Vagina (tissue), 2 donors: ENCODE results near the gene ATF5. TPM values are rescaled to one million over a fixed set of nuclear protein-coding genes. Genes with fewer than 3 reads are reported as not detected.
"Not testable (repeated sequence)": the region's sequence is repeated elsewhere in the genome, so short reads cannot be mapped to it uniquely, and the experiment has no call there.

Experiments
- DNase-seq, 2 donors: peaks; one replicate each; pipeline ENCODE4 v3.0.0-alpha.2; 2017; ENCODE audit errors: extremely low spot score in 2 of 2
- H3K27ac ChIP-seq: fragments of 200-600 bp; sonication (generic); one replicate; pipeline ENCODE4 v1.5.1; 2019
- H3K27me3 ChIP-seq: fragments of 200-600 bp; sonication (generic); one replicate; pipeline ENCODE4 v1.5.1; 2019
- H3K36me3 ChIP-seq, 2 donors: fragments of 200-600 bp; sonication (generic); one replicate each; pipeline ENCODE4 v1.5.1; 2017 to 2019
- H3K4me1 ChIP-seq: fragments of 200-600 bp; sonication (generic); one replicate; pipeline ENCODE4 v1.5.1; 2019
- H3K4me3 ChIP-seq, 2 donors: fragments of 200-600 bp; sonication (generic); 1 replicate in 1 of 2; 2 replicates in 1 of 2; pipeline ENCODE4 v1.5.1; 2016 to 2019
- H3K9me3 ChIP-seq: fragments of 200-600 bp; sonication (generic); one replicate; pipeline ENCODE4 v1.5.1; 2019
- POLR2A ChIP-seq, 2 donors: fragments of 450-650 bp; IDR thresholded peaks; one replicate each; pipeline ENCODE4 v1.6.1; 2017; ENCODE audit warnings: antibody characterized with exemption in 2 of 2, mild to moderate bottlenecking in 2 of 2, moderate library complexity in 2 of 2
- POLR2AphosphoS5 ChIP-seq, 2 donors: sonication (generic); formaldehyde crosslinking; IDR thresholded peaks; one replicate each; pipeline ENCODE4 v1.9.0; 2017; ENCODE audit warnings: antibody characterized with exemption in 2 of 2, mild to moderate bottlenecking in 2 of 2, low read depth in 1 of 2; ENCODE audit not compliant: insufficient read depth in 1 of 2
- intact Hi-C: fragments of 100-400 bp; cut with DNase I; formaldehyde crosslinking; loops from one replicate; pipeline ENCODE4 v1.15.1; 2023
- total RNA-seq: library from RNA; depleted of rRNA; stranded (reverse); fragments of >200 nt; gene quantifications from one replicate; pipeline ENCODE4 v1.2.3, GENCODE V29; 2016
- TF ChIP-seq, protein P1 (sequence below), 3 experiments: fragments of 450-650 bp in 2 of 3; fragments of 200-600 bp in 1 of 3; sonication (generic) in 1 of 3; IDR thresholded peaks; one replicate each; pipeline ENCODE4 v1.5.1; 2017 to 2019; ENCODE audit warnings: antibody characterized with exemption in 3 of 3, mild to moderate bottlenecking in 2 of 3, moderate library complexity in 2 of 3

ATF5 gene
- total RNA-seq, 1 donor from 2014 or later, result 5.6 TPM

GRCh38 chr19:49959892-49960291 lies 30.9 kb downstream of the ATF5 start:
- H3K36me3 ChIP-seq, H3K9me3 ChIP-seq, H3K27me3 ChIP-seq, H3K4me1 ChIP-seq, DNase-seq, H3K4me3 ChIP-seq, intact Hi-C loops, H3K27ac ChIP-seq: not testable (repeated sequence)

- H3K4me3 ChIP-seq, result not testable (repeated sequence)
These were observed 32.0 kb downstream of the ATF5 start, which contains the start of gene SIGLEC11 for GRCh38 chr19:49960980-49961379. SIGLEC11 (minus strand) TSS chr19:49961172; CDS start chr19:49961081, 91 bp downstream.

DNA sequence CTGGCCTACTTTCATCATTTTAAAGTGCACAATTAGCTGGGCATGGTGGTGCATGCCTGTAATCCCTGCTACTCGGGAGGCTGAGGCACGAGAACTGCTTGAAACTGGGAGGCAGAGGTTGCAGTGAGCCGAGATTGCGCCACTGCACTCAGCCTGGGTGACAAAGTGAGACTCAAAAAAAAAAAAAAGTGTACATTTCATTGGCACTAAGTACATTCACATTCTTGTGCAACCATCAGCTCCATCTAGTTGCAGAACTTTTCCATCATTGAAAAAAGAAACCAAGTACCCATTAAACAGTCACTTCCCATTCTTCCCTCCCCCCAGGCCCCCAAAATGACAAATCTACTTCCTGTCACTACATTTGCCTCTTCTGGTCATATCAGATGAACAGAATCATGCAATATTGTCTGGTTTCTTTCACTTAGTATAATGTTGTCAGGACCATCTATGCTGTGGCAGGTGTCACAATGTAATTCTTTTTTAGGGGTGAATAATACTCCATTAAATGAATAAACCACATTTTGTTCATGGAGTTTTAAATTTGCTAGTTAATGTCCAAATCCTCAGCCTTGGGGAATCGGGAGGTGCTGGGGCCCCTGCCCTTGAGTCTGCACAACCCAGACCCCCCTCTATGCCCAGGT lies 39.4 kb downstream of the ATF5 start:
- no peak for DNase-seq
- no peaks in the 10 kb centered on the region for H3K9me3 ChIP-seq
- no peaks in the 10 kb centered on the region for H3K4me1 ChIP-seq
- intact Hi-C loops, result no loop called here
- no peaks in the 10 kb centered on the region for H3K36me3 ChIP-seq
- H3K4me3 ChIP-seq, result no peak overlapping the region
- H3K27ac ChIP-seq, result no peak overlapping the region
- no peaks in the 10 kb centered on the region for H3K27me3 ChIP-seq
- TF ChIP-seq POLR2A (IDR thresholded peaks at IDR 0.05) (no peak), POLR2AphosphoS5 (IDR thresholded peaks at IDR 0.05; ENCODE audit: insufficient read depth in 1 of 2, low read depth in 1 of 2) (no peak)
- TF ChIP-seq, protein P1, sequence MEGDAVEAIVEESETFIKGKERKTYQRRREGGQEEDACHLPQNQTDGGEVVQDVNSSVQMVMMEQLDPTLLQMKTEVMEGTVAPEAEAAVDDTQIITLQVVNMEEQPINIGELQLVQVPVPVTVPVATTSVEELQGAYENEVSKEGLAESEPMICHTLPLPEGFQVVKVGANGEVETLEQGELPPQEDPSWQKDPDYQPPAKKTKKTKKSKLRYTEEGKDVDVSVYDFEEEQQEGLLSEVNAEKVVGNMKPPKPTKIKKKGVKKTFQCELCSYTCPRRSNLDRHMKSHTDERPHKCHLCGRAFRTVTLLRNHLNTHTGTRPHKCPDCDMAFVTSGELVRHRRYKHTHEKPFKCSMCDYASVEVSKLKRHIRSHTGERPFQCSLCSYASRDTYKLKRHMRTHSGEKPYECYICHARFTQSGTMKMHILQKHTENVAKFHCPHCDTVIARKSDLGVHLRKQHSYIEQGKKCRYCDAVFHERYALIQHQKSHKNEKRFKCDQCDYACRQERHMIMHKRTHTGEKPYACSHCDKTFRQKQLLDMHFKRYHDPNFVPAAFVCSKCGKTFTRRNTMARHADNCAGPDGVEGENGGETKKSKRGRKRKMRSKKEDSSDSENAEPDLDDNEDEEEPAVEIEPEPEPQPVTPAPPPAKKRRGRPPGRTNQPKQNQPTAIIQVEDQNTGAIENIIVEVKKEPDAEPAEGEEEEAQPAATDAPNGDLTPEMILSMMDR (IDR thresholded peaks at IDR 0.05), result no peak

More at GRCh38 chr19:49960980-49961379, 32.0 kb downstream of the ATF5 start, which contains the start of gene SIGLEC11:
- DNase-seq, H3K36me3 ChIP-seq, H3K4me1 ChIP-seq, intact Hi-C loops, H3K27me3 ChIP-seq, H3K27ac ChIP-seq, H3K9me3 ChIP-seq: not testable (repeated sequence)

DNA sequence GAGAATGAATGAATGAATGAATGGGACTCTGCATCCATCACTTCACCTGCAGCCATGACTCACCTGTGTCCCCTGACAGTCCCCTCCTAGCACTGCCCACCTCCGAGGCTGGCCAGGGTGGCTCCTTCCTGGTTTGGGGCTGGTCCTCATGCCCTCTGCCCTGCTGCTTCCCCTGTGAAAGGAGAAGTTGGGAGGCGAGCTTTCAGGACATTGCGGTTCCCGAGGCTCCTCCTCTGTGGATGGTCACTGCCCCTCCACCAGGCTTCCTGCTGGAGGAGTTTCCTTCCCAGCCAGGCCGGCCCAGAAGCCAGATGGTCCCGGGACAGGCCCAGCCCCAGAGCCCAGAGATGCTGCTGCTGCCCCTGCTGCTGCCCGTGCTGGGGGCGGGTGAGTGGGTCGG lies 40.4 kb downstream of the ATF5 start:
- DNase-seq, H3K9me3 ChIP-seq, H3K27me3 ChIP-seq, intact Hi-C loops, H3K4me3 ChIP-seq, H3K27ac ChIP-seq, H3K4me1 ChIP-seq, H3K36me3 ChIP-seq: not testable (repeated sequence)

DNA sequence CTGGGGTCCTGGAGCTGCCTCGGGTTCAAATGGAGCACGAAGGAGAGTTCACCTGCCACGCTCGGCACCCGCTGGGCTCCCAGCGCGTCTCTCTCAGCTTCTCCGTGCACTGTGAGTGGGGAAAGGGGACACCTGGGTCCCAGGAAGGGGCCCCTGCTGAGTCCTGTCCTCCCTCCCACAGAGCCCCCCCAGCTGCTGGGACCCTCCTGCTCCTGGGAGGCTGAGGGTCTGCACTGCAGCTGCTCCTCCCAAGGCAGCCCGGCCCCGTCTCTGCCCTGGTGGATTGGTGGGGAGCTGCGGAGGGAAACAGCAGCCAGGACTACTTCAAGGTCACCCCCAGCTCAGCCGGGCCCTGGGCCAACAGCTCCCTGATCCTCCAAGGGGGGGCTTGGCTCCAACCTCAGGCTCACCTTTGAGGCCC lies 43.0 kb downstream of the ATF5 start:
- H3K4me3 ChIP-seq, result no peak overlapping the region
- H3K27me3 ChIP-seq, result no peaks in the 10 kb centered on the region
- H3K9me3 ChIP-seq, result no peaks in the 10 kb centered on the region
- TF ChIP-seq, protein P1 (IDR thresholded peaks at IDR 0.05), result no peak
- TF ChIP-seq POLR2AphosphoS5 (IDR thresholded peaks at IDR 0.05; ENCODE audit: insufficient read depth in 1 of 2, low read depth in 1 of 2), result no peak
- no peak for TF ChIP-seq POLR2A (IDR thresholded peaks at IDR 0.05)
- peaks cover 7 to 11% of the 10 kb centered on the region in 2 donors for H3K36me3 ChIP-seq
- H3K27ac ChIP-seq, result no peak overlapping the region
- no peak for DNase-seq
- intact Hi-C loops, result no loop called here
- no peaks in the 10 kb centered on the region for H3K4me1 ChIP-seq

- Histone ChIP-seq H3K4me1 (no peaks in the 10 kb centered on the region), H3K27me3 (no peaks in the 10 kb centered on the region), H3K4me3 (no peak overlapping the region), H3K9me3 (no peaks in the 10 kb centered on the region), H3K36me3 (peaks cover 7 to 19% of the 10 kb centered on the region in 2 donors), H3K27ac (no peak overlapping the region)
- no peak for DNase-seq
- intact Hi-C loops, result no loop called here
- TF ChIP-seq POLR2A (IDR thresholded peaks at IDR 0.05) (no peak), POLR2AphosphoS5 (IDR thresholded peaks at IDR 0.05; ENCODE audit: insufficient read depth in 1 of 2, low read depth in 1 of 2) (no peak)
- TF ChIP-seq, protein P1 (IDR thresholded peaks at IDR 0.05), result no peak
These were observed 43.8 kb downstream of the ATF5 start for GRCh38 chr19:49972841-49973240.
